Naive B cell (primary cell): ENCODE results near the gene SLC44A2. TPM values are rescaled to one million over a fixed set of nuclear protein-coding genes. Genes with fewer than 3 reads are reported as not detected.

Experiments
- ATAC-seq, 2 donors: fragments of 150-1000 bp; cut with Tn5 transposase; 2 replicates each; pipeline ENCODE4 v1.10.0; 2021; ENCODE audit warnings: low read depth in 2 of 2, mild to moderate bottlenecking in 2 of 2, moderate library complexity in 2 of 2
- DNase-seq: peaks from one replicate; pipeline ENCODE4 v3.0.0; 2022
- H3K27ac Mint-ChIP-seq, 6 donors: one replicate each; pipeline ENCODE4 v1.8.0; 2020 to 2022; ENCODE audit warnings: mild to moderate bottlenecking in 6 of 6, mixed read lengths in 6 of 6, moderate library complexity in 5 of 6, inconsistent platforms in 2 of 6
- H3K27me3 Mint-ChIP-seq, 3 donors: one replicate each; pipeline ENCODE4 v1.8.0; 2021 to 2022; ENCODE audit warnings: mixed read lengths in 3 of 3, mild to moderate bottlenecking in 1 of 3
- H3K36me3 Mint-ChIP-seq, 2 donors: one replicate each; pipeline ENCODE4 v1.8.0; 2020 to 2022; ENCODE audit warnings: mixed read lengths in 2 of 2, inconsistent platforms in 1 of 2, mild to moderate bottlenecking in 1 of 2
- H3K4me1 Mint-ChIP-seq, 3 donors: one replicate each; pipeline ENCODE4 v1.8.0; 2020 to 2022; ENCODE audit warnings: mixed read lengths in 3 of 3, inconsistent platforms in 1 of 3, mild to moderate bottlenecking in 1 of 3, moderate library complexity in 1 of 3
- H3K4me3 Mint-ChIP-seq, 8 donors: one replicate each; pipeline ENCODE4 v1.8.0; 2020 to 2022; ENCODE audit warnings: mild to moderate bottlenecking in 8 of 8, mixed read lengths in 8 of 8, moderate library complexity in 8 of 8, inconsistent platforms in 2 of 8
- H3K9me3 Mint-ChIP-seq, 7 donors: one replicate each; pipeline ENCODE4 v1.8.0; 2020 to 2022; ENCODE audit warnings: mixed read lengths in 7 of 7, mild to moderate bottlenecking in 5 of 7, inconsistent platforms in 2 of 7, moderate library complexity in 1 of 7
- polyA plus RNA-seq, 6 donors: library from polyadenylated mRNA; unstranded; fragments of 300-500 nt; fragmentation: Illumina TruSeq; gene quantifications; one replicate each; pipeline ENCODE4 v1.2.3, GENCODE V29; 2021; ENCODE audit warnings: low read depth in 6 of 6

The SLC44A2 gene
- polyA plus RNA-seq, 6 donors from 2014 or later, result 290 to 499 (median 313) TPM

- H3K27ac Mint-ChIP-seq, result peak overlapping the region in 2 of 6 donors; percentile 26 to 44
- no peak for DNase-seq
- H3K4me3 Mint-ChIP-seq, result no peak overlapping the region
- H3K36me3 Mint-ChIP-seq, result peaks cover 0 to 10% of the 10 kb centered on the region in 2 donors
- ATAC-seq, result no peak
- no peaks in the 10 kb centered on the region for H3K27me3 Mint-ChIP-seq
- no peaks in the 10 kb centered on the region for H3K9me3 Mint-ChIP-seq
- no peaks in the 10 kb centered on the region for H3K4me1 Mint-ChIP-seq
Observed at GRCh38 chr19:10682397-10683063, 57.2 kb downstream of the SLC44A2 start.

GRCh38 chr19:10683064-10683426 is 57.7 kb downstream of the SLC44A2 start:
- H3K36me3 Mint-ChIP-seq, result peaks cover 0 to 10% of the 10 kb centered on the region in 2 donors

GRCh38 chr19:10683582-10683981 is 58.2 kb downstream of the SLC44A2 start:
- no peak for ATAC-seq
- H3K27ac Mint-ChIP-seq, result peak overlapping the region in 1 of 6 donors; percentile 78

More at GRCh38 chr19:10683064-10683426, 57.7 kb downstream of the SLC44A2 start:
- DNase-seq, result no peak
- ATAC-seq, result no peak
- Mint-ChIP-seq H3K27ac (peak overlapping the region in 2 of 6 donors; percentile 74 to 78), H3K4me1 (no peaks in the 10 kb centered on the region), H3K27me3 (no peaks in the 10 kb centered on the region), H3K9me3 (no peaks in the 10 kb centered on the region), H3K4me3 (no peak overlapping the region)

GRCh38 chr19:10685210-10685609 is 59.9 kb downstream of the SLC44A2 start:
- ATAC-seq (no peak), DNase-seq (no peak)
- H3K27ac Mint-ChIP-seq, result no peak overlapping the region
- no peaks in the 10 kb centered on the region for H3K27me3 Mint-ChIP-seq
- no peaks in the 10 kb centered on the region for H3K9me3 Mint-ChIP-seq
- H3K4me1 Mint-ChIP-seq, result peaks cover 0 to 4% (median 0%) of the 10 kb centered on the region in 3 donors
- no peak overlapping the region for H3K4me3 Mint-ChIP-seq
- H3K36me3 Mint-ChIP-seq, result peaks cover 0 to 10% of the 10 kb centered on the region in 2 donors

More at GRCh38 chr19:10683582-10683981, 58.2 kb downstream of the SLC44A2 start:
- no peak overlapping the region for H3K4me3 Mint-ChIP-seq
- no peaks in the 10 kb centered on the region for H3K27me3 Mint-ChIP-seq
- DNase-seq, result no peak
- H3K9me3 Mint-ChIP-seq, result no peaks in the 10 kb centered on the region
- H3K4me1 Mint-ChIP-seq, result no peaks in the 10 kb centered on the region
- H3K36me3 Mint-ChIP-seq, result peaks cover 0 to 10% of the 10 kb centered on the region in 2 donors

GRCh38 chr19:10686193-10686592 is 60.8 kb downstream of the SLC44A2 start:
- Mint-ChIP-seq H3K27me3 (no peaks in the 10 kb centered on the region), H3K9me3 (no peaks in the 10 kb centered on the region), H3K4me3 (no peak overlapping the region), H3K27ac (no peak overlapping the region), H3K4me1 (peaks cover 0 to 9% (median 0%) of the 10 kb centered on the region in 3 donors), H3K36me3 (peaks cover 0 to 5% of the 10 kb centered on the region in 2 donors)
- DNase-seq (no peak), ATAC-seq (no peak)

- H3K36me3 Mint-ChIP-seq, result no peaks in the 10 kb centered on the region
Observed at GRCh38 chr19:10686661-10687517, 61.5 kb downstream of the SLC44A2 start.

GRCh38 chr19:10687518-10688288 is 62.4 kb downstream of the SLC44A2 start:
- no peak for DNase-seq
- Mint-ChIP-seq H3K4me1 (peaks cover 2 to 9% (median 3%) of the 10 kb centered on the region in 3 donors), H3K9me3 (peaks cover 0 to 1% (median 0%) of the 10 kb centered on the region in 7 donors), H3K4me3 (no peak overlapping the region), H3K27ac (peak overlapping the region in 3 of 6 donors; percentile 59 to 82 (median 62)), H3K36me3 (no peaks in the 10 kb centered on the region), H3K27me3 (no peaks in the 10 kb centered on the region)
- ATAC-seq, result no peak

More at GRCh38 chr19:10686661-10687517, 61.5 kb downstream of the SLC44A2 start:
- Mint-ChIP-seq H3K4me3 (no peak overlapping the region), H3K27me3 (no peaks in the 10 kb centered on the region), H3K9me3 (peaks cover 0 to 1% (median 0%) of the 10 kb centered on the region in 7 donors), H3K4me1 (peaks cover 0 to 9% (median 0%) of the 10 kb centered on the region in 3 donors), H3K27ac (peak overlapping the region in 2 of 6 donors; percentile 62 to 81)
- ATAC-seq (no peak), DNase-seq (no peak)

- peak overlapping the region in 4 of 6 donors; percentile 62 to 73 (median 72) for H3K27ac Mint-ChIP-seq
- H3K9me3 Mint-ChIP-seq, result peaks cover 0 to 1% (median 0%) of the 10 kb centered on the region in 7 donors
- H3K27me3 Mint-ChIP-seq, result no peaks in the 10 kb centered on the region
- no peak for ATAC-seq
- DNase-seq, result no peak
- H3K4me3 Mint-ChIP-seq, result peak overlapping the region in 1 of 8 donors; percentile 26
- H3K4me1 Mint-ChIP-seq, result peaks cover 3 to 9% (median 4%) of the 10 kb centered on the region in 3 donors
- H3K36me3 Mint-ChIP-seq, result no peaks in the 10 kb centered on the region
Observed at GRCh38 chr19:10688545-10689280, 63.4 kb downstream of the SLC44A2 start.

- H3K4me3 Mint-ChIP-seq, result peak overlapping the region in 1 of 8 donors; percentile 40
- peaks cover 6 to 16% (median 7%) of the 10 kb centered on the region in 3 donors for H3K4me1 Mint-ChIP-seq
- no peak for DNase-seq
- H3K36me3 Mint-ChIP-seq, result no peaks in the 10 kb centered on the region
- peak overlapping the region in 5 of 6 donors; percentile 56 to 83 (median 62) for H3K27ac Mint-ChIP-seq
- no peaks in the 10 kb centered on the region for H3K27me3 Mint-ChIP-seq
- ATAC-seq, result no peak
- H3K9me3 Mint-ChIP-seq, result peaks cover 0 to 1% (median 0%) of the 10 kb centered on the region in 7 donors
Observed at GRCh38 chr19:10690341-10690781, 65.0 kb downstream of the SLC44A2 start.

- Mint-ChIP-seq H3K36me3 (no peaks in the 10 kb centered on the region), H3K27ac (peak overlapping the region in 2 of 6 donors; percentile 24 to 66), H3K27me3 (no peaks in the 10 kb centered on the region), H3K4me1 (peaks cover 16 to 26% (median 17%) of the 10 kb centered on the region in 3 donors), H3K4me3 (no peak overlapping the region), H3K9me3 (peaks cover 0 to 1% (median 0%) of the 10 kb centered on the region in 7 donors)
- DNase-seq, result no peak
- no peak for ATAC-seq
Observed at GRCh38 chr19:10691178-10691881, 66.0 kb downstream of the SLC44A2 start.

- Mint-ChIP-seq H3K4me3 (peak overlapping the region in 2 of 8 donors; percentile 47 to 59), H3K36me3 (no peaks in the 10 kb centered on the region), H3K27ac (peak overlapping the region in 1 of 6 donors; percentile 66), H3K27me3 (peaks cover 0 to 3% (median 0%) of the 10 kb centered on the region in 3 donors), H3K9me3 (peaks cover 0 to 1% (median 0%) of the 10 kb centered on the region in 7 donors), H3K4me1 (peaks cover 21 to 30% (median 22%) of the 10 kb centered on the region in 3 donors)
- ATAC-seq (no peak), DNase-seq (no peak)
Observed at GRCh38 chr19:10691883-10692282, 66.5 kb downstream of the SLC44A2 start.
